HepG2 (cell line): Measurements from ENCODE around the gene U2AF1L4. TPM values are rescaled to one million over a fixed set of nuclear protein-coding genes. Genes with fewer than 3 reads are reported as not detected.

Experiments used
- BATF2 ChIP-seq: sonication (generic); formaldehyde crosslinking; IDR thresholded peaks from 2 replicates; pipeline ENCODE4 v1.8.0; 2022; ENCODE audit warnings: mild to moderate bottlenecking, missing genetic modification reagents, moderate library complexity
- DZIP1 ChIP-seq: sonication (generic); formaldehyde crosslinking; IDR thresholded peaks from 2 replicates; pipeline ENCODE4 v1.5.0; 2020; ENCODE audit warnings: mild to moderate bottlenecking, missing genetic modification reagents
- HMG20A ChIP-seq: IDR thresholded peaks from 2 replicates; pipeline ENCODE4 v1.6.1; 2016; ENCODE audit warnings: borderline replicate concordance
- HMGXB4 ChIP-seq, 2 experiments: sonication (generic) in 1 of 2; formaldehyde crosslinking in 1 of 2; IDR thresholded peaks; 2 replicates each; pipeline versions ENCODE4 v1.4.0 to v1.6.1; 2018 to 2020; ENCODE audit warnings: missing genetic modification reagents in 2 of 2, borderline replicate concordance in 1 of 2, low read depth in 1 of 2, mild to moderate bottlenecking in 1 of 2, missing biosample characterization in 1 of 2
- HOXA5 ChIP-seq: sonication (generic); formaldehyde crosslinking; IDR thresholded peaks from 2 replicates; pipeline ENCODE4 v1.4.0; 2020; ENCODE audit warnings: missing genetic modification reagents
- MAFK ChIP-seq, 2 experiments: IDR thresholded peaks in 1 of 2; conservative IDR thresholded peaks in 1 of 2; 2 replicates each; pipeline ENCODE4 v1.6.1; 2011; ENCODE audit warnings: improper control_type of control experiment in 2 of 2, low read length in 2 of 2
- MATR3 ChIP-seq: sonication (generic); formaldehyde crosslinking; IDR thresholded peaks from 2 replicates; pipeline ENCODE4 v1.4.0; 2020; ENCODE audit warnings: missing genetic modification reagents
- MIER3 ChIP-seq: IDR thresholded peaks from 2 replicates; pipeline ENCODE4 v1.6.1; 2016; ENCODE audit warnings: missing compliant biosample characterization, borderline replicate concordance
- MTF2 ChIP-seq: sonication (generic); formaldehyde crosslinking; IDR thresholded peaks from 2 replicates; pipeline ENCODE4 v1.5.0; 2020; ENCODE audit warnings: missing genetic modification reagents, borderline replicate concordance
- NBN ChIP-seq: fragments of 450-650 bp; conservative IDR thresholded peaks from 2 replicates; pipeline ENCODE4 v1.6.1; 2017
- SOX5 ChIP-seq: IDR thresholded peaks from 2 replicates; pipeline ENCODE4 v1.6.1; 2016; ENCODE audit warnings: borderline replicate concordance
- TAF1 ChIP-seq: sonication (generic); formaldehyde crosslinking; IDR thresholded peaks from 2 replicates; pipeline ENCODE4 v1.4.0; 2020; ENCODE audit warnings: missing genetic modification reagents
- XRCC5 ChIP-seq: fragments of 200-400 bp; formaldehyde crosslinking; optimal IDR thresholded peaks from 2 replicates; pipeline ENCODE3; 2017; ENCODE audit warnings: mild to moderate bottlenecking, low read length
- ZFX ChIP-seq: sonication (generic); formaldehyde crosslinking; IDR thresholded peaks from 2 replicates; pipeline ENCODE4 v1.4.0; 2020; ENCODE audit warnings: mild to moderate bottlenecking, low read depth, missing genetic modification reagents, moderate library complexity
- ZFY ChIP-seq: sonication (generic); formaldehyde crosslinking; IDR thresholded peaks from 2 replicates; pipeline ENCODE4 v1.4.0; 2020; ENCODE audit warnings: missing genetic modification reagents
- ZNF605 ChIP-seq: sonication (generic); formaldehyde crosslinking; IDR thresholded peaks from 2 replicates; pipeline ENCODE4 v1.8.0; 2022; ENCODE audit warnings: mild to moderate bottlenecking, missing genetic modification reagents
- ZNF720 ChIP-seq: sonication (generic); formaldehyde crosslinking; IDR thresholded peaks from 2 replicates; pipeline ENCODE4 v1.4.0; 2020; ENCODE audit warnings: missing genetic modification reagents
- polyA plus RNA-seq, 8 experiments: library from polyadenylated mRNA; depleted of rRNA in 3 of 8; stranded (reverse) in 7 of 8; unstranded in 1 of 8; fragments of >200 nt; fragmentation: Illumina TruSeq in 4 of 8; extraction: Trizol in 4 of 8; gene quantifications; 2 replicates each; pipeline versions ENCODE4 v1.2.1 to v1.2.3, GENCODE V29; 2011 to 2016; ENCODE audit warnings: low read depth in 4 of 8, missing spikeins in 1 of 8, mixed read lengths in 1 of 8; ENCODE audit not compliant: insufficient read depth in 1 of 8
- total RNA-seq, 5 experiments: library from RNA; depleted of rRNA; stranded (reverse); fragments of >200 nt; fragmentation: Illumina TruSeq; extraction: Trizol; gene quantifications; 2 replicates each; pipeline ENCODE4 v1.2.3, GENCODE V29; 2016; ENCODE audit warnings: low read depth in 1 of 5
- TF ChIP-seq, protein P1 (sequence below): IDR thresholded peaks from 2 replicates; pipeline ENCODE4 v1.4.0; 2020; ENCODE audit warnings: mild to moderate bottlenecking, missing genetic modification reagents
- TF ChIP-seq, protein P2 (sequence below): sonication (generic); formaldehyde crosslinking; IDR thresholded peaks from 2 replicates; pipeline ENCODE4 v1.5.0; 2020; ENCODE audit warnings: missing genetic modification reagents

The U2AF1L4 gene
- total and polyA plus RNA-seq, 2 of the 13 experiments (the other 11 are each of a cell fraction or from before 2014, with no cell fraction given) = 7.9 to 15.4 TPM

- TF ChIP-seq DZIP1 (CRISPR knock-in tag) (no peak), ZFX (CRISPR knock-in tag) (peak; percentile 94), MIER3 (CRISPR knock-in tag) (peak; percentile 66; the same call in 1 of the 2 replicates), TAF1 (CRISPR knock-in tag) (peak; percentile 74), ZFY (CRISPR knock-in tag) (peak; percentile 84), BATF2 (CRISPR knock-in tag) (no peak), NBN (no peak), SOX5 (CRISPR knock-in tag) (0 out of 2 replicates have a peak, but pooled peaks have one; percentile 7), ZNF605 (CRISPR knock-in tag) (no peak), MTF2 (no peak), HMG20A (CRISPR knock-in tag) (no peak), HOXA5 (CRISPR knock-in tag) (peak; percentile 56; the same call in 1 of the 2 replicates), MAFK (conservative IDR thresholded peaks at IDR 0.05 in 1 of 2, IDR thresholded peaks at IDR 0.05 in 1 of 2; ENCODE audit: low read length in 2 of 2) (no peak), XRCC5 (peak; percentile 79), HMGXB4 (CRISPR knock-in tag; IDR thresholded peaks at IDR 0.05; ENCODE audit: borderline replicate concordance in 1 of 2, low read depth in 1 of 2) (peak; percentile 40 to 52; a peak in 2 of 4 replicates), MATR3 (no peak), ZNF720 (CRISPR knock-in tag) (no peak)
- TF ChIP-seq, protein P1, sequence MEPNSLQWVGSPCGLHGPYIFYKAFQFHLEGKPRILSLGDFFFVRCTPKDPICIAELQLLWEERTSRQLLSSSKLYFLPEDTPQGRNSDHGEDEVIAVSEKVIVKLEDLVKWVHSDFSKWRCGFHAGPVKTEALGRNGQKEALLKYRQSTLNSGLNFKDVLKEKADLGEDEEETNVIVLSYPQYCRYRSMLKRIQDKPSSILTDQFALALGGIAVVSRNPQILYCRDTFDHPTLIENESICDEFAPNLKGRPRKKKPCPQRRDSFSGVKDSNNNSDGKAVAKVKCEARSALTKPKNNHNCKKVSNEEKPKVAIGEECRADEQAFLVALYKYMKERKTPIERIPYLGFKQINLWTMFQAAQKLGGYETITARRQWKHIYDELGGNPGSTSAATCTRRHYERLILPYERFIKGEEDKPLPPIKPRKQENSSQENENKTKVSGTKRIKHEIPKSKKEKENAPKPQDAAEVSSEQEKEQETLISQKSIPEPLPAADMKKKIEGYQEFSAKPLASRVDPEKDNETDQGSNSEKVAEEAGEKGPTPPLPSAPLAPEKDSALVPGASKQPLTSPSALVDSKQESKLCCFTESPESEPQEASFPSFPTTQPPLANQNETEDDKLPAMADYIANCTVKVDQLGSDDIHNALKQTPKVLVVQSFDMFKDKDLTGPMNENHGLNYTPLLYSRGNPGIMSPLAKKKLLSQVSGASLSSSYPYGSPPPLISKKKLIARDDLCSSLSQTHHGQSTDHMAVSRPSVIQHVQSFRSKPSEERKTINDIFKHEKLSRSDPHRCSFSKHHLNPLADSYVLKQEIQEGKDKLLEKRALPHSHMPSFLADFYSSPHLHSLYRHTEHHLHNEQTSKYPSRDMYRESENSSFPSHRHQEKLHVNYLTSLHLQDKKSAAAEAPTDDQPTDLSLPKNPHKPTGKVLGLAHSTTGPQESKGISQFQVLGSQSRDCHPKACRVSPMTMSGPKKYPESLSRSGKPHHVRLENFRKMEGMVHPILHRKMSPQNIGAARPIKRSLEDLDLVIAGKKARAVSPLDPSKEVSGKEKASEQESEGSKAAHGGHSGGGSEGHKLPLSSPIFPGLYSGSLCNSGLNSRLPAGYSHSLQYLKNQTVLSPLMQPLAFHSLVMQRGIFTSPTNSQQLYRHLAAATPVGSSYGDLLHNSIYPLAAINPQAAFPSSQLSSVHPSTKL (CRISPR knock-in tag) = 0 out of 2 replicates have a peak, but pooled peaks have one; percentile 39
- TF ChIP-seq, protein P2, sequence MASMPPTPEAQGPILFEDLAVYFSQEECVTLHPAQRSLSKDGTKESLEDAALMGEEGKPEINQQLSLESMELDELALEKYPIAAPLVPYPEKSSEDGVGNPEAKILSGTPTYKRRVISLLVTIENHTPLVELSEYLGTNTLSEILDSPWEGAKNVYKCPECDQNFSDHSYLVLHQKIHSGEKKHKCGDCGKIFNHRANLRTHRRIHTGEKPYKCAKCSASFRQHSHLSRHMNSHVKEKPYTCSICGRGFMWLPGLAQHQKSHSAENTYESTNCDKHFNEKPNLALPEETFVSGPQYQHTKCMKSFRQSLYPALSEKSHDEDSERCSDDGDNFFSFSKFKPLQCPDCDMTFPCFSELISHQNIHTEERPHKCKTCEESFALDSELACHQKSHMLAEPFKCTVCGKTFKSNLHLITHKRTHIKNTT (CRISPR knock-in tag) = no peak
Observed at GRCh38 chr19:35748106-35749020, 3.1 kb upstream of the U2AF1L4 start, which contains the start of gene LIN37 (continued).
